CD4-positive, alpha-beta memory T cell (primary cell): ENCODE measurements around the gene EPC2. TPM values are rescaled to one million over a fixed set of nuclear protein-coding genes. Genes with fewer than 3 reads are reported as not detected.

Source experiments
- CTCF ChIA-PET: fragments of 350-600 bp; sonication (Branson Sonifier 250); formaldehyde crosslinking; loops from one replicate; lab custom pipeline; 2021; ENCODE audit warnings: inconsistent platforms; ENCODE audit not compliant: partially characterized antibody; lab: Charles Lee
- POLR2A ChIA-PET: fragments of 350-600 bp; sonication (Branson Sonifier 250); formaldehyde crosslinking; loops from one replicate; lab custom pipeline; 2021; ENCODE audit not compliant: partially characterized antibody; lab: Charles Lee
- DNase-seq, 5 donors: peaks; one replicate each; pipeline versions ENCODE4 v3.0.0 to v3.0.0-alpha.2; 2020 to 2022; ENCODE audit warnings: mixed read lengths in 1 of 5
- H3K27ac ChIP-seq: one replicate; pipeline ENCODE4 v1.7.0; 2013; ENCODE audit warnings: low read depth, low read length
- H3K27me3 ChIP-seq: 2 replicates; pipeline ENCODE4 v1.7.0; 2013; ENCODE audit warnings: mild to moderate bottlenecking, low read length, moderate library complexity; ENCODE audit not compliant: insufficient read depth
- H3K36me3 ChIP-seq: 2 replicates; pipeline ENCODE4 v1.7.0; 2013; ENCODE audit warnings: mild to moderate bottlenecking, low read length, moderate library complexity; ENCODE audit not compliant: insufficient read depth
- H3K4me1 ChIP-seq: 2 replicates; pipeline ENCODE4 v1.7.0; 2013; ENCODE audit warnings: mild to moderate bottlenecking, low read length, moderate library complexity; ENCODE audit not compliant: insufficient read depth
- H3K4me3 ChIP-seq, 2 donors: one replicate each; pipeline ENCODE4 v1.7.0; 2013; ENCODE audit warnings: low read length in 2 of 2, mild to moderate bottlenecking in 1 of 2
- H3K9me3 ChIP-seq, 2 donors: one replicate each; pipeline ENCODE4 v1.7.0; 2013; ENCODE audit warnings: low read length in 2 of 2, control low read depth in 1 of 2; ENCODE audit not compliant: control insufficient read depth in 1 of 2
- H3K27ac Mint-ChIP-seq, 7 donors: one replicate each; pipeline ENCODE4 v1.8.0; 2020 to 2021; ENCODE audit warnings: mixed read lengths in 7 of 7, mild to moderate bottlenecking in 6 of 7, inconsistent platforms in 3 of 7, moderate library complexity in 3 of 7
- H3K27me3 Mint-ChIP-seq, 2 donors: one replicate each; pipeline ENCODE4 v1.8.0; 2020 to 2021; ENCODE audit warnings: mixed read lengths in 2 of 2
- H3K36me3 Mint-ChIP-seq, 2 donors: one replicate each; pipeline ENCODE4 v1.8.0; 2020 to 2021; ENCODE audit warnings: mixed read lengths in 2 of 2, inconsistent platforms in 1 of 2, mild to moderate bottlenecking in 1 of 2
- H3K4me1 Mint-ChIP-seq, 4 donors: one replicate each; pipeline ENCODE4 v1.8.0; 2020 to 2021; ENCODE audit warnings: mixed read lengths in 4 of 4, mild to moderate bottlenecking in 1 of 4
- H3K4me3 Mint-ChIP-seq, 8 donors: one replicate each; pipeline ENCODE4 v1.8.0; 2020 to 2021; ENCODE audit warnings: mixed read lengths in 8 of 8, mild to moderate bottlenecking in 7 of 8, moderate library complexity in 6 of 8, inconsistent platforms in 3 of 8
- H3K9me3 Mint-ChIP-seq, 8 donors: one replicate each; pipeline ENCODE4 v1.8.0; 2020 to 2021; ENCODE audit warnings: mixed read lengths in 8 of 8, mild to moderate bottlenecking in 5 of 8, inconsistent platforms in 3 of 8, moderate library complexity in 1 of 8
- intact Hi-C: fragments of 100-400 bp; cut with micrococcal nuclease; formaldehyde crosslinking; loops from one replicate; pipeline ENCODE4 v1.15.1; 2023
- polyA plus RNA-seq, 2 donors: library from polyadenylated mRNA; unstranded; fragments of 300-500 nt; fragmentation: Illumina TruSeq; gene quantifications; one replicate each; pipeline ENCODE4 v1.2.3, GENCODE V29; 2021
- total RNA-seq, 2 experiments: library from RNA; stranded (reverse); gene quantifications; one replicate each; pipeline ENCODE4 v1.2.3, GENCODE V29; 2021

The EPC2 gene
- total and polyA plus RNA-seq, 4 experiments from 2014 or later: 1.4 to 77.9 (median 37.3) TPM

DNA sequence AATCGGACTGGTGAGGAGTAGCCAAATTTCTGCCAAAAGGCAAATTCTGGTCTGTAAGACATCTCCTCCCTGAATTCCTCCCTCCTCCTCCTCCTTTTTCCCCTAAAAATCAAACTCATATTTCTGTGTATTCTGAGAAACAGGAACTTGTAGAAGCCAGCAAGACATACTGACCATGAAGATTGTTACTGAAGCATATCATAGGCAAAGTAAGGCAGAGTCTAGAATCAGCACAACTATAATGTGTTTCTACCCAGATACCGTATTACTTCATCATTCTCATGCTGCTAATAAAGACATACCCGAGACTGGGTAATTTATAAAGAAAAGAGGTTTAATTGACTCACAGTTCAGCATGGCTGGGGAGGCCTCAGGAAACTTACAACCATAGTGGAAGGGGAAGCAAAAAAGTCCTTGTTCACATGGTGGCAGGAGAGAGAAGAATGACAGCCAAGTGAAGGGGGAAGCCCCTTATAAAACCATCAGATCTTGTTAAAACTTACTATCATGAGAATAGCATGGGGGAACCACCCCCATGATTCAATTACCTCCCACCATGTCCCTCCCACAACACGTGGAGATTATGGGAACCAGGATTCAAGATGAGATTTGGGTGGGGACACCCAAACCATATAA lies 24.9 kb upstream of the EPC2 start:
- Mint-ChIP-seq H3K27me3 (no peaks in the 10 kb centered on the region), H3K27ac (no peak overlapping the region), H3K9me3 (peaks cover 0 to 2% (median 0%) of the 10 kb centered on the region in 8 donors), H3K4me1 (no peaks in the 10 kb centered on the region), H3K4me3 (no peak overlapping the region), H3K36me3 (no peaks in the 10 kb centered on the region)
- no peak for DNase-seq
- Histone ChIP-seq H3K27ac (no peak overlapping the region), H3K27me3 (no peaks in the 10 kb centered on the region), H3K36me3 (no peaks in the 10 kb centered on the region), H3K9me3 (no peaks in the 10 kb centered on the region), H3K4me3 (no peak overlapping the region), H3K4me1 (no peaks in the 10 kb centered on the region)
- POLR2A ChIA-PET: no interaction called here
- intact Hi-C loops: no loop called here
- CTCF ChIA-PET: no interaction called here

DNA sequence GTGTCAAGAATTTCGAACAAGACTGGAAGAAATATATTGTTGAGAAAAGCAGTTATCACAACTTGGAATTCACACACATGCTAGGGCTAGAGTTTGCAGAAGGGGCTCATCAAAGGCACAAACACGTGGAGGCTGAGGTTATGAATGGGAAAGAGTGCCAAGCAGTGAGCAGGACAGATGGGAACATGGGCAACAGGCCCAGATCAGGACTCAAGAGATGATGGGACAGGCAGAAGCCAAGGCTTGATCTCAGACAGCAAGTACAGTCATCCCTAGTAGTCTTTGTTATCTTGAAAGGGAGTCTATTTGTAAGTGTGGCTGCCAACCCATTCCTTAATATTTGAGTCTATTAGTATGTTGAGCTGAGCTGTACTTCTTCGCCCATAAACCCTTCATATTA lies 22.2 kb upstream of the EPC2 start:
- H3K9me3 Mint-ChIP-seq: peaks cover 0 to 2% (median 0%) of the 10 kb centered on the region in 8 donors
- H3K9me3 ChIP-seq: no peaks in the 10 kb centered on the region
- no peak overlapping the region for H3K4me3 ChIP-seq
- H3K36me3 Mint-ChIP-seq: no peaks in the 10 kb centered on the region
- H3K36me3 ChIP-seq: no peaks in the 10 kb centered on the region
- H3K27ac ChIP-seq: no peak overlapping the region
- intact Hi-C loops: no loop called here
- POLR2A ChIA-PET: no interaction called here
- H3K4me1 Mint-ChIP-seq: no peaks in the 10 kb centered on the region
- no peaks in the 10 kb centered on the region for H3K27me3 Mint-ChIP-seq
- H3K27ac Mint-ChIP-seq: no peak overlapping the region
- CTCF ChIA-PET: no interaction called here
- H3K4me1 ChIP-seq: no peaks in the 10 kb centered on the region
- no peak for DNase-seq
- H3K4me3 Mint-ChIP-seq: no peak overlapping the region
- no peaks in the 10 kb centered on the region for H3K27me3 ChIP-seq

GRCh38 chr2:148623086-148623485 lies 21.5 kb upstream of the EPC2 start:
- Histone ChIP-seq H3K27ac (no peak overlapping the region), H3K4me1 (no peaks in the 10 kb centered on the region), H3K36me3 (no peaks in the 10 kb centered on the region), H3K27me3 (no peaks in the 10 kb centered on the region), H3K4me3 (no peak overlapping the region), H3K9me3 (no peaks in the 10 kb centered on the region)
- no peaks in the 10 kb centered on the region for H3K4me1 Mint-ChIP-seq
- no peak overlapping the region for H3K27ac Mint-ChIP-seq
- no peak for DNase-seq
- no peaks in the 10 kb centered on the region for H3K36me3 Mint-ChIP-seq
- POLR2A ChIA-PET: no interaction called here
- H3K9me3 Mint-ChIP-seq: peaks cover 0 to 2% (median 0%) of the 10 kb centered on the region in 8 donors
- H3K27me3 Mint-ChIP-seq: no peaks in the 10 kb centered on the region
- CTCF ChIA-PET: no interaction called here
- intact Hi-C loops: no loop called here
- H3K4me3 Mint-ChIP-seq: no peak overlapping the region

GRCh38 chr2:148627224-148627623 lies 17.3 kb upstream of the EPC2 start:
- Mint-ChIP-seq H3K4me1 (no peaks in the 10 kb centered on the region), H3K9me3 (peaks cover 0 to 1% (median 0%) of the 10 kb centered on the region in 8 donors), H3K36me3 (no peaks in the 10 kb centered on the region), H3K27ac (no peak overlapping the region), H3K27me3 (peaks cover 0 to 1% of the 10 kb centered on the region in 2 donors), H3K4me3 (no peak overlapping the region)
- DNase-seq: no peak
- ChIA-PET CTCF (no interaction called here), POLR2A (no interaction called here)
- no peak overlapping the region for H3K27ac ChIP-seq
- H3K9me3 ChIP-seq: no peaks in the 10 kb centered on the region
- intact Hi-C loops: no loop called here
- H3K4me1 ChIP-seq: no peaks in the 10 kb centered on the region
- no peaks in the 10 kb centered on the region for H3K27me3 ChIP-seq
- no peaks in the 10 kb centered on the region for H3K36me3 ChIP-seq
- no peak overlapping the region for H3K4me3 ChIP-seq

DNA sequence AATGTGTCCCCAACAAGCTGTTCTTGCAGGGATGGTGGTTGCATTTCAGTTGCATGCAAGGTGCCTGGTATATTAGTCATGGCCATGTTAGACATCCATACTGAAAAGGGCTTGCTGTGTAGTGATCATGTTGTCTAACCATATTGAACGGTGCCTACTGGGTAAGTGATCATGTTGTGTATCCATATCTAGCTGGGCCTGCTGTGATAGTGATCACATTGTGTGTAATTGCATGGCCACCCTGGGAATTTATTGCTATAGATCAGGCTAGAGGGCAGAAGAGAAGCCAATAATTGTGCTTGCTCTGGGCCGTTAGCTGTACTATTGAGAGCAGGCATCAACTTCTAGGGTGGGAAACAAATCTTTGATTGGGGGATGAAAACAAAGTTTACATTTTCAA lies 9.8 kb upstream of the EPC2 start:
- H3K9me3 Mint-ChIP-seq: no peaks in the 10 kb centered on the region
- ChIA-PET CTCF (interaction anchor here (0.9 kb wide), 1 partner anchor 9 kb away, joined by 3 read pairs; no protein-coding TSS in a partner anchor), POLR2A (no interaction called here)
- no peaks in the 10 kb centered on the region for H3K36me3 Mint-ChIP-seq
- H3K4me3 Mint-ChIP-seq: no peak overlapping the region
- Histone ChIP-seq H3K4me3 (no peak overlapping the region), H3K9me3 (no peaks in the 10 kb centered on the region), H3K27ac (no peak overlapping the region), H3K4me1 (no peaks in the 10 kb centered on the region), H3K27me3 (peaks cover 5% of the 10 kb centered on the region), H3K36me3 (no peaks in the 10 kb centered on the region)
- no peak for DNase-seq
- peaks cover 1 to 5% of the 10 kb centered on the region in 2 donors for H3K27me3 Mint-ChIP-seq
- no peaks in the 10 kb centered on the region for H3K4me1 Mint-ChIP-seq
- no peak overlapping the region for H3K27ac Mint-ChIP-seq
- intact Hi-C loops: no loop called here

- no peak overlapping the region for H3K4me3 Mint-ChIP-seq
These were observed 6.0 kb upstream of the EPC2 start for GRCh38 chr2:148638543-148638942.

GRCh38 chr2:148640767-148641166 lies 3.8 kb upstream of the EPC2 start:
- no peaks in the 10 kb centered on the region for H3K9me3 ChIP-seq
- H3K4me1 ChIP-seq: peaks cover 13% of the 10 kb centered on the region
- H3K4me3 ChIP-seq: no peak overlapping the region
- ChIA-PET POLR2A (interaction anchor here (0.9 kb wide), 1 partner anchor 116 kb away, joined by 4 read pairs; no protein-coding TSS in a partner anchor), CTCF (no interaction called here)
- Mint-ChIP-seq H3K27me3 (peaks cover 1 to 3% of the 10 kb centered on the region in 2 donors), H3K27ac (no peak overlapping the region), H3K4me1 (peaks cover 7 to 20% (median 10%) of the 10 kb centered on the region in 4 donors), H3K36me3 (peaks cover 0 to 16% of the 10 kb centered on the region in 2 donors), H3K4me3 (no peak overlapping the region), H3K9me3 (no peaks in the 10 kb centered on the region)
- H3K36me3 ChIP-seq: no peaks in the 10 kb centered on the region
- DNase-seq: no peak
- H3K27me3 ChIP-seq: no peaks in the 10 kb centered on the region
- H3K27ac ChIP-seq: no peak overlapping the region
- intact Hi-C loops: no loop called here

More at GRCh38 chr2:148638543-148638942, 6.0 kb upstream of the EPC2 start:
- peaks cover 5 to 8% (median 6%) of the 10 kb centered on the region in 4 donors for H3K4me1 Mint-ChIP-seq
- Histone ChIP-seq H3K4me1 (peaks cover 7% of the 10 kb centered on the region), H3K27me3 (peaks cover 2% of the 10 kb centered on the region), H3K27ac (no peak overlapping the region), H3K9me3 (no peaks in the 10 kb centered on the region), H3K4me3 (no peak overlapping the region), H3K36me3 (no peaks in the 10 kb centered on the region)
- DNase-seq: no peak
- no peak overlapping the region for H3K27ac Mint-ChIP-seq
- intact Hi-C loops: no loop called here
- CTCF ChIA-PET: interaction anchor here (1.2 kb wide), 1 partner anchor 129 kb away, joined by 4 read pairs; no protein-coding TSS in a partner anchor
- POLR2A ChIA-PET: interaction anchor here (1.3 kb wide), 1 partner anchor 31 kb away, joined by 3 read pairs; no protein-coding TSS in a partner anchor
- no peaks in the 10 kb centered on the region for H3K9me3 Mint-ChIP-seq
- H3K27me3 Mint-ChIP-seq: peaks cover 1 to 5% of the 10 kb centered on the region in 2 donors
- peaks cover 0 to 4% of the 10 kb centered on the region in 2 donors for H3K36me3 Mint-ChIP-seq
